GM10248 (cell line): ENCODE results near the gene ITGA1.

Source experiments
- CTCF ChIA-PET: fragments of 300-600 bp; sonication (Branson Sonifier 250); formaldehyde crosslinking; extraction: SDS; loops from one replicate; lab custom pipeline; 2021; ENCODE audit warnings: antibody characterized with exemption; lab: Yijun Ruan, JAX
- POLR2A ChIA-PET: fragments of 350-650 bp; sonication (Branson Sonifier 250); formaldehyde crosslinking; extraction: SDS; loops from one replicate; lab custom pipeline; 2020; ENCODE audit warnings: antibody characterized with exemption; lab: Yijun Ruan, JAX
- DNase-seq: peaks from one replicate; pipeline ENCODE4 v3.0.0; 2012; ENCODE audit errors: extremely low spot score
- TF ChIP-seq, protein P1 (sequence below): IDR thresholded peaks from 2 replicates; pipeline ENCODE4 v1.5.1; 2012; ENCODE audit warnings: mild to moderate bottlenecking, low read depth; ENCODE audit errors: extremely low read depth, missing control alignments, control extremely low read depth

The ITGA1 gene

DNA sequence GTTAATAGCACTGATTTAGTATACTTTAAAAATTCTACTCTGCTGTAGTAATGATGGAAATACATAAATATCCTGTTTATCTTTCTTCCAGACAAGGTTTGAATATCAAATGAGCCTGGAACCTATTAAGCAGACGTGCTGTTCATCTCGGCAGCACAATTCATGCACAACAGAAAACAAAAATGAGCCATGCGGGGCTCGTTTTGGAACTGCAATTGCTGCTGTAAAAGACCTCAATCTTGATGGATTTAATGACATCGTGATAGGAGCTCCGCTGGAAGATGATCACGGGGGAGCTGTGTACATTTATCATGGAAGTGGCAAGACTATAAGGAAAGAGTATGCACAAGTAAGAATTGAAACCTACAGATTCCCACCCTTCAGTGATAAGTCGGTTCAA lies 122.4 kb downstream of the ITGA1 start:
- DNase-seq: no peak
- CTCF ChIA-PET: interaction anchor here (1.1 kb wide), 1 partner anchor 39 kb away, joined by 4 read pairs; no protein-coding TSS in a partner anchor
- POLR2A ChIA-PET: no interaction called here
- TF ChIP-seq, protein P1, sequence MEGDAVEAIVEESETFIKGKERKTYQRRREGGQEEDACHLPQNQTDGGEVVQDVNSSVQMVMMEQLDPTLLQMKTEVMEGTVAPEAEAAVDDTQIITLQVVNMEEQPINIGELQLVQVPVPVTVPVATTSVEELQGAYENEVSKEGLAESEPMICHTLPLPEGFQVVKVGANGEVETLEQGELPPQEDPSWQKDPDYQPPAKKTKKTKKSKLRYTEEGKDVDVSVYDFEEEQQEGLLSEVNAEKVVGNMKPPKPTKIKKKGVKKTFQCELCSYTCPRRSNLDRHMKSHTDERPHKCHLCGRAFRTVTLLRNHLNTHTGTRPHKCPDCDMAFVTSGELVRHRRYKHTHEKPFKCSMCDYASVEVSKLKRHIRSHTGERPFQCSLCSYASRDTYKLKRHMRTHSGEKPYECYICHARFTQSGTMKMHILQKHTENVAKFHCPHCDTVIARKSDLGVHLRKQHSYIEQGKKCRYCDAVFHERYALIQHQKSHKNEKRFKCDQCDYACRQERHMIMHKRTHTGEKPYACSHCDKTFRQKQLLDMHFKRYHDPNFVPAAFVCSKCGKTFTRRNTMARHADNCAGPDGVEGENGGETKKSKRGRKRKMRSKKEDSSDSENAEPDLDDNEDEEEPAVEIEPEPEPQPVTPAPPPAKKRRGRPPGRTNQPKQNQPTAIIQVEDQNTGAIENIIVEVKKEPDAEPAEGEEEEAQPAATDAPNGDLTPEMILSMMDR: no peak

DNA sequence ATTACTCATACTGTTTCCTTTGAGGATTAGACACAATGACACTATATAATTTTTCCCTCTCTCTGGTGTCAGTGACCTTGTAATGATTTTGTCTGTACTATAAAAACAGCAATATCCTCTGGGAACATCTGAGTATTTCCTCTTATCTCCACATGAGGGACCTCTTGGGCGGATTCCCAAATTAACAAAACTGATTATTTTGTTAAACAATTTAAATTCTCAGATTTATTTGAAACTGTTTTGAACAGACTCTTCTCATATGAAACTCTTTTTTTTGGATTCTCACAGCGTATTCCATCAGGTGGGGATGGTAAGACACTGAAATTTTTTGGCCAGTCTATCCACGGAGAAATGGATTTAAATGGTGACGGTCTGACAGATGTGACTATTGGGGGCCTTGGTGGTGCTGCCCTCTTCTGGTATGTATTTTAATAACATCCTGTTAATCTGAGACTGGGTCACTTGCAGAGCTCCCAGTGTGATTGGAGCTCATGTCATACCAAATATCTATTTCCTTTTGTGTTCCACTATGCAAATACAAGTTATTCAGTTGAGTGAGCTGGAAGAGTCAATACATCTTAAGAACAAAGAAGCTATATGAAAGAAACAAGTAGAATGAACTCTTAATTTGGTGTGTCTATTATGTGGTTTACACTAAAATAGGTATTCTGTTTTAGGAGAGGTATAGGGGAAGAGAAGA lies 127.6 kb downstream of the ITGA1 start:
- ChIA-PET POLR2A (no interaction called here), CTCF (interaction anchor here (0.6 to 1.5 kb wide), 25 partner anchors 9 to 294 kb away, joined by 3 to 32 read pairs (median 4); no protein-coding TSS in a partner anchor)
- DNase-seq: peak; percentile 62
- TF ChIP-seq, protein P1: peak; percentile 64

DNA sequence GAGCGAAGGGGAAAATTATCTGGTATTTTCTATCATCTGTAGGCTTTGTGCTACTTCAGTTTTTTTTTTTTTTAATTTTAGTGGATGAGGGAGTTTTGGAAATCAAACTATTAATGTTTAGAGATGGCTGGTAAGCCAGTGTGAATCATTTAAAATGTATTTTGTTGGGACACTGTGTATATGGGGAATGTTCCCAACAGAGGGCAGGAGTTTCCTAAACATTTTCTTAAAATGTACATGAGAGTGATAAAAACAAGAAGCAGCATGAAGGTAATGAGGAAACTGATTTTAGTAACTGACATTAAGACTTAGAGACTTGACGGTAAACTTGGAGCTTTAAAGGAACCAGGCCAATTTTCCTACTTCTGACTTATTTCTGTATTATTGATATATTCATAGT lies 133.2 kb downstream of the ITGA1 start:
- TF ChIP-seq, protein P1: no peak
- CTCF ChIA-PET: interaction anchor here (2.9 kb wide), 1 partner anchor 228 kb away, joined by 8 read pairs; no protein-coding TSS in a partner anchor
- DNase-seq: no peak
- POLR2A ChIA-PET: no interaction called here

DNA sequence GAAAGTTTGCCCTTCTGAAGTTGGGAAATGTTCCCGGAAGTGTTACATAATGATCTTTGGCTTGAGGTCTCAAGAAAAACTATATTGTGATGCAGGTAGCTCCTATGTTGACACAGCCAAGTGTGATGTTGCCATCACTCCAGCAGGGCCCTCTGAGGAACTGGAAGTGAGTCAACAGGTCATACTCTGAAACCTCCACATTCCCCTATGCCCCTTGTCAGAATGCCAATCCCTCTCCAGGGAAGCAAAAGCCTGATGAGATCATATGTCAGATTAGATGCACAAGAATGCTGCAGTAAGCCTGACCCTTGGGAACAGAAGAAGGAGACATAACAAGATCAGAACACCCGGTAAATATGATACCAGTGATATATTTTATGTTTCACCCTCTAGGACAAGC lies 134.7 kb downstream of the ITGA1 start:
- ChIA-PET POLR2A (no interaction called here), CTCF (interaction anchor here (1.0 to 2.9 kb wide), 3 partner anchors 14 to 229 kb away, joined by 3 to 8 read pairs (median 8); partner anchors contain the start of genes ITGA1 and PELO)
- DNase-seq: no peak
- TF ChIP-seq, protein P1: no peak

DNA sequence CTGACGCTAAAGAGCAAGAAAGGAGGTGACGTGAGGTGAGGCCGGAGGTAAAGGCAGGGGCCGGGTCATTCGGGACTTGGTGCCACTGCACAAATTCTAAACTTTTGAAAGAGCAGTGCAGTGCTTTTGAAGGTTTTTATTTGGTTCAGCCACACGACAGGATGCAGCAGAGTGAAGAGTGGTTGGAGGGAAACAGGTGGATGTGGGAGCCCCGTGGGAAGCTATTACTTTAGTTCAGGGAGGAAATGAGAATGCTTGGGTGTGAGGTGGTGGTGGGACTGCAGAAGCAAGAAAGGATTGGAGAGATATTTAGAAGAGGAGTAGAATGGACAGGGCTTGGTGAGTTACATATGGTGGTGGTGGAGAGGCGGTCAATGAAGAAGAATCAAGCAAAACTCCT lies 136.7 kb downstream of the ITGA1 start:
- ChIA-PET CTCF (interaction anchor here (0.9 to 2.2 kb wide), 4 partner anchors 9 to 125 kb away, joined by 3 to 12 read pairs (median 6); no protein-coding TSS in a partner anchor), POLR2A (no interaction called here)
- TF ChIP-seq, protein P1: no peak
- no peak for DNase-seq

DNA sequence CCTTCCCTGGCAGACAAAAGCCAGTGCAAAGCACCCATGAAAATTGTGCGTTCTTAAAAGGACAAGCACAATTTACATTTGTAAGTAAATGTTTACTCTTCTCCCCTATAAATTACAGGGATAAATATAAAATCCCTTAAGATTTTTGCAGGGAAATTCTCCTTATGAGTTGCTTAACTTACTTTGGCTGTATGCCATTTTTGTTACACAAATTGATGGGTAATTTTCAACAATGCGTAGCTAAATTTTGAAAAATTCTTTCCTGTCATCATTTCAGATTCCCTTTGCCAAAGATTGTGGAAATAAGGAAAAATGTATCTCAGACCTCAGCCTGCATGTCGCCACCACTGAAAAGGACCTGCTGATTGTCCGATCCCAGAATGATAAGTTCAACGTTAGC lies 137.3 kb downstream of the ITGA1 start:
- TF ChIP-seq, protein P1: no peak
- POLR2A ChIA-PET: no interaction called here
- DNase-seq: no peak
- CTCF ChIA-PET: interaction anchor here (1.1 to 2.0 kb wide), 2 partner anchors 10 to 126 kb away, joined by 3 to 12 read pairs; no protein-coding TSS in a partner anchor
